NT2/D1 (cell line): ENCODE results near the gene BLM.

Source experiments
- DNase-seq: peaks from one replicate; pipeline ENCODE4 v3.0.0-alpha.2; 2011; ENCODE audit warnings: low read depth, low spot score
- H3K27me3 ChIP-seq: 2 replicates; pipeline ENCODE4 v1.6.0; 2011; ENCODE audit warnings: mild to moderate bottlenecking; ENCODE audit not compliant: insufficient read length, insufficient read depth
- H3K36me3 ChIP-seq: 2 replicates; pipeline ENCODE4 v1.6.1; 2011; ENCODE audit warnings: mild to moderate bottlenecking, low read length, mixed read lengths; ENCODE audit not compliant: insufficient read depth, insufficient read length
- H3K4me1 ChIP-seq: 2 replicates; pipeline ENCODE4 v1.5.1; 2011; ENCODE audit not compliant: insufficient read depth, insufficient read length
- H3K4me3 ChIP-seq: 2 replicates; pipeline ENCODE4 v1.5.1; 2011; ENCODE audit warnings: low read depth; ENCODE audit not compliant: insufficient read length
- H3K9ac ChIP-seq: 2 replicates; pipeline ENCODE4 v1.6.0; 2011; ENCODE audit warnings: low read depth; ENCODE audit not compliant: insufficient read length
- H3K9me3 ChIP-seq: 2 replicates; pipeline ENCODE4 v1.5.1; 2011; ENCODE audit warnings: mild to moderate bottlenecking, low read length; ENCODE audit not compliant: insufficient read depth
- SUZ12 ChIP-seq: IDR thresholded peaks from 2 replicates; pipeline ENCODE4 v1.6.1; 2011; ENCODE audit not compliant: insufficient read length, insufficient read depth; ENCODE audit errors: extremely low read depth
- YY1 ChIP-seq: IDR thresholded peaks from 2 replicates; pipeline ENCODE4 v1.6.1; 2011; ENCODE audit not compliant: insufficient read length, insufficient read depth
- ZNF274 ChIP-seq: IDR thresholded peaks from 2 replicates; pipeline ENCODE4 v1.6.1; 2011; ENCODE audit warnings: mild to moderate bottlenecking, low read depth, low read length

BLM gene

DNA sequence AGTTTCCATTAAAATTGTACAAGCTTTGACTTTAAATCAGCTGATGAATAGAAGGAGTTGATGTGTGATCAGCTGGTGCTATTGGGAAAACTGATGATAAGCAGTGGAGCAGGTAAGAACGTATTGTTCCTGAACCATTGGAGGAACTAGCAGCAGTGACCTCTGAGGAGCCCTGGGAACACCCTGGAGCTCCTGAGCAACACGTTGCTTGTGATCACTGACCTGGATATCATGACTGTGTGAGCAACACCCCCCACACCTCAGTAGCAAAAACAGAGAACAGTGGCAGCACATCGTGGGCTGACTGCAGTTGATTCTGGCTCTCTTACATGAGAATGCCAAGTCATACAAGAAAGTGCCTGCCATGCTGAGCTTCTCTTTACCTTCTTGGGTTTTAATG, 72.9 kb downstream of the BLM start:
- no peak for DNase-seq
- no peaks in the 10 kb centered on the region for H3K4me1 ChIP-seq
- no peaks in the 10 kb centered on the region for H3K27me3 ChIP-seq
- H3K36me3 ChIP-seq = peaks cover 65% of the 10 kb centered on the region
- H3K4me3 ChIP-seq = no peak overlapping the region
- H3K9ac ChIP-seq = no peak overlapping the region
- H3K9me3 ChIP-seq = no peaks in the 10 kb centered on the region
- no peak for TF ChIP-seq SUZ12
- no peak for TF ChIP-seq ZNF274
- no peak for TF ChIP-seq YY1

- Histone ChIP-seq H3K36me3 (peaks cover 61% of the 10 kb centered on the region), H3K4me3 (no peak overlapping the region), H3K27me3 (no peaks in the 10 kb centered on the region), H3K9me3 (no peaks in the 10 kb centered on the region), H3K4me1 (no peaks in the 10 kb centered on the region), H3K9ac (no peak overlapping the region)
- no peak for DNase-seq
- TF ChIP-seq SUZ12 = no peak
- TF ChIP-seq YY1 = no peak
- TF ChIP-seq ZNF274 = no peak
Measured at GRCh38 chr15:90790561-90790960, 73.4 kb downstream of the BLM start.

- Histone ChIP-seq H3K27me3 (no peaks in the 10 kb centered on the region), H3K9ac (no peak overlapping the region), H3K4me1 (no peaks in the 10 kb centered on the region), H3K36me3 (peaks cover 58% of the 10 kb centered on the region), H3K9me3 (no peaks in the 10 kb centered on the region), H3K4me3 (no peak overlapping the region)
- no peak for TF ChIP-seq SUZ12
- no peak for TF ChIP-seq YY1
- no peak for TF ChIP-seq ZNF274
- no peak for DNase-seq
Measured at GRCh38 chr15:90794538-90794937, 77.4 kb downstream of the BLM start.

DNA sequence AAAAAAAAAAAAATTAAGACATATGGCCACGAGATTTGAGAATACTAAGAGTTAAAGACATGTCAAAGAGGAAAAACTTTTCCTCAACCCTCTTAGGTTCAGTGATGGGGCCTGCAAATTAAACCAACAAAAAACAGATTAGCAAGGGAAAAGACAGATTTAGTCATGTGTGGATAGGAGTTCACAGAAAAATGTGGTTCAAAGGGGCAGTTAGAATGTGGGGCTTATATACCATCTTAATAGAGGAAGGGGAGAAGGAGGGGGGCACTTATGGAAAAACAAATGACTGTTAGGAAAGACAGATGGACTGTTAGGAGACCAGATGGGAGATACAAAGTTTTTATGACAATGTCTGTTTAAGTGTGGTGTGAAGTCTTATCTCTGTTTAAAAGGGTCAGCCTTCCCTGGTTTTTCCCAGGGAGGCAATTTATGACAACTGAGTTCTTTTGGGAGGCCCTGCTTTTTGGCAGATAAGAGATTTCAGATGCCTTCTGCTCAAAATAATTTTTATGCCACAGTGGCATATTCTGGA, 82.6 kb downstream of the BLM start:
- no peak for TF ChIP-seq ZNF274
- TF ChIP-seq YY1 = no peak
- no peak for TF ChIP-seq SUZ12
- Histone ChIP-seq H3K27me3 (no peaks in the 10 kb centered on the region), H3K36me3 (peaks cover 47% of the 10 kb centered on the region), H3K4me3 (no peak overlapping the region), H3K9me3 (no peaks in the 10 kb centered on the region), H3K4me1 (no peaks in the 10 kb centered on the region), H3K9ac (no peak overlapping the region)
- DNase-seq = no peak

GRCh38 chr15:90801803-90802202, 84.7 kb downstream of the BLM start:
- peaks cover 31% of the 10 kb centered on the region for H3K36me3 ChIP-seq
- H3K4me1 ChIP-seq = no peaks in the 10 kb centered on the region
- no peak for TF ChIP-seq YY1
- H3K4me3 ChIP-seq = no peak overlapping the region
- H3K9me3 ChIP-seq = no peaks in the 10 kb centered on the region
- H3K27me3 ChIP-seq = no peaks in the 10 kb centered on the region
- no peak overlapping the region for H3K9ac ChIP-seq
- no peak for DNase-seq

- Histone ChIP-seq H3K36me3 (peaks cover 63% of the 10 kb centered on the region), H3K27me3 (no peaks in the 10 kb centered on the region), H3K9me3 (no peaks in the 10 kb centered on the region), H3K9ac (no peak overlapping the region), H3K4me3 (no peak overlapping the region), H3K4me1 (no peaks in the 10 kb centered on the region)
- no peak for TF ChIP-seq SUZ12
- TF ChIP-seq ZNF274 = no peak
- TF ChIP-seq YY1 = no peak
- DNase-seq = no peak
Measured at GRCh38 chr15:90807074-90807785, 90.1 kb downstream of the BLM start.

DNA sequence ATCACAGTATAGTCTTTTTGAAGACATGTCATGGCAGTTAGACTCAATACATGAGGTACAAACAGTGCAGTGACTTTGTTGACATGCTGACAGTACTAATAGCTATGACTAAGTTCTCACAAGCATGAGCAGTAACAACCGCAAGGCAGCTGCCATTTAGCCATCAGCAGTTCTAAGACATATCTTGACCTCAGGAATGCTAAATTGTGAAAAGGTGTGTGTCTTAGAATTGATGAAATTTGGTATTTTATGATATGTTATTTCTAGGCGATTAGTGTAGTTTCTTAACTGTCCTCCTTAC, 90.6 kb downstream of the BLM start:
- no peak for DNase-seq
- H3K27me3 ChIP-seq = no peaks in the 10 kb centered on the region
- TF ChIP-seq ZNF274 = no peak
- TF ChIP-seq YY1 = no peak
- TF ChIP-seq SUZ12 = no peak
- no peaks in the 10 kb centered on the region for H3K9me3 ChIP-seq
- no peak overlapping the region for H3K9ac ChIP-seq
- peaks cover 65% of the 10 kb centered on the region for H3K36me3 ChIP-seq
- no peak overlapping the region for H3K4me3 ChIP-seq
- no peaks in the 10 kb centered on the region for H3K4me1 ChIP-seq

GRCh38 chr15:90808517-90809235, 91.5 kb downstream of the BLM start:
- no peak for TF ChIP-seq SUZ12
- TF ChIP-seq YY1 = no peak
- TF ChIP-seq ZNF274 = no peak
- H3K27me3 ChIP-seq = no peaks in the 10 kb centered on the region
- no peak overlapping the region for H3K9ac ChIP-seq
- H3K4me1 ChIP-seq = no peaks in the 10 kb centered on the region
- H3K36me3 ChIP-seq = peaks cover 66% of the 10 kb centered on the region
- no peaks in the 10 kb centered on the region for H3K9me3 ChIP-seq
- no peak for DNase-seq
- H3K4me3 ChIP-seq = no peak overlapping the region
